Cardiac fibroblast (primary cell): ENCODE results near the gene JAKMIP1.

Experiments
- DNase-seq, 2 donors: peaks; one replicate each; pipeline versions ENCODE4 v3.0.0 to v3.0.0-alpha.2; 2010; ENCODE audit warnings: low read depth in 2 of 2
- H3K4me3 ChIP-seq, 2 donors: replicated peaks in 1 of 2; 1 replicate in 1 of 2; 2 replicates in 1 of 2; pipeline ENCODE4 v1.5.1; 2011; ENCODE audit warnings: low read depth in 2 of 2, low read length in 2 of 2, mild to moderate bottlenecking in 2 of 2, moderate library complexity in 1 of 2
- CTCF ChIP-seq: IDR thresholded peaks from one replicate; pipeline ENCODE4 v1.5.1; 2011; ENCODE audit warnings: low read depth, mild to moderate bottlenecking, low read length, inconsistent platforms

The JAKMIP1 gene

GRCh38 chr4:6055436-6055835, 144.9 kb downstream of the JAKMIP1 start:
- no peak for TF ChIP-seq CTCF
- DNase-seq, result no peak
- H3K4me3 ChIP-seq, result no peak overlapping the region

GRCh38 chr4:6055030-6055429, 145.3 kb downstream of the JAKMIP1 start:
- no peak for DNase-seq
- no peak for TF ChIP-seq CTCF
- H3K4me3 ChIP-seq, result no peak overlapping the region

GRCh38 chr4:6054162-6054922, 146.0 kb downstream of the JAKMIP1 start:
- no peak for TF ChIP-seq CTCF
- no peak overlapping the region for H3K4me3 ChIP-seq
- DNase-seq, result no peak

- no peak for DNase-seq
- H3K4me3 ChIP-seq, result no peak overlapping the region
- no peak for TF ChIP-seq CTCF
These were observed 147.7 kb downstream of the JAKMIP1 start for GRCh38 chr4:6052679-6053078.

GRCh38 chr4:6050551-6050950, 149.8 kb downstream of the JAKMIP1 start:
- no peak for DNase-seq
- H3K4me3 ChIP-seq, result no peak overlapping the region
- no peak for TF ChIP-seq CTCF

- no peak for TF ChIP-seq CTCF
- no peak for DNase-seq
- no peak overlapping the region for H3K4me3 ChIP-seq
These were observed 150.4 kb downstream of the JAKMIP1 start for GRCh38 chr4:6049985-6050384.

GRCh38 chr4:6049278-6049677, 151.1 kb downstream of the JAKMIP1 start:
- no peak for TF ChIP-seq CTCF
- no peak for DNase-seq
- no peak overlapping the region for H3K4me3 ChIP-seq
